K562 (cell line): ENCODE data around the gene ADARB2. TPM values are rescaled to one million over a fixed set of nuclear protein-coding genes. Genes with fewer than 3 reads are reported as not detected.

Experiments used
- ATAC-seq: fragments of 200-7000 bp; cut with Tn5 transposase; 3 replicates; pipeline ENCODE4 v1.9.1; 2020; ENCODE audit warnings: moderate library complexity
- BruUV-seq: library from RNA; stranded (reverse); fragments of 400-500 nt; replicated peaks from 2 replicates; lab custom pipeline; 2021; lab: Mats Ljungman, UMichigan
- CTCF ChIA-PET: fragments of 300-600 bp; formaldehyde crosslinking; extraction: SDS; loops from one replicate; lab custom pipeline; 2021; ENCODE audit warnings: low intra/inter-chr PET ratio; lab: Yijun Ruan, JAX
- POLR2A ChIA-PET: fragments of 300-600, 350-650 bp; sonication (Branson Sonifier 250); formaldehyde crosslinking; extraction: SDS; loops from one replicate; lab custom pipeline; 2021; ENCODE audit warnings: antibody characterized with exemption, inconsistent platforms; lab: Yijun Ruan, JAX
- DNase-seq, 4 experiments: peaks; one replicate each; pipeline versions ENCODE4 v3.0.0 to v3.0.0-alpha.2; 2011 to 2018; ENCODE audit warnings: low spot score in 3 of 4, mixed read lengths in 3 of 4; ENCODE audit errors: extremely low read depth in 1 of 4
- FAIRE-seq: peaks from 2 replicates; lab custom pipeline; 2011; peaks lifted over from hg19 to GRCh38; lab: Jason Lieb, UNC
- H2AFZ ChIP-seq: 2 replicates; pipeline ENCODE4 v1.6.0; 2011; ENCODE audit warnings: low read depth, low read length, control low read depth, inconsistent platforms
- H3K27ac ChIP-seq: fragments of 200-600 bp; 3 replicates; pipeline ENCODE4 v1.8.0; 2011; ENCODE audit warnings: low read depth, mild to moderate bottlenecking, control low read depth, inconsistent platforms, low read length, moderate library complexity, mixed read lengths; ENCODE audit errors: extremely low read depth
- H3K27me3 ChIP-seq, 2 experiments: fragments of 300-600 bp in 1 of 2; 2 replicates in 1 of 2; 3 replicates in 1 of 2; pipeline versions ENCODE4 v1.6.0 to v1.8.0; 2011; ENCODE audit warnings: inconsistent platforms in 2 of 2, low read length in 2 of 2, mild to moderate bottlenecking in 1 of 2, mixed read lengths in 1 of 2, moderate library complexity in 1 of 2; ENCODE audit not compliant: control insufficient read depth in 2 of 2, insufficient read depth in 2 of 2
- H3K36me3 ChIP-seq: fragments of 300-600 bp; 3 replicates; pipeline ENCODE4 v1.8.0; 2011; ENCODE audit warnings: mild to moderate bottlenecking, low read length, inconsistent platforms; ENCODE audit not compliant: control insufficient read depth, insufficient read depth
- H3K4me1 ChIP-seq, 2 experiments: fragments of 200-600 bp in 1 of 2; replicated peaks in 1 of 2; 2 replicates in 1 of 2; 3 replicates in 1 of 2; pipeline versions ENCODE4 v1.5.1 to v1.8.0; 2011; ENCODE audit warnings: inconsistent platforms in 2 of 2, low read length in 2 of 2, mild to moderate bottlenecking in 1 of 2, mixed read lengths in 1 of 2, moderate library complexity in 1 of 2; ENCODE audit not compliant: control insufficient read depth in 2 of 2, insufficient read depth in 2 of 2
- H3K4me2 ChIP-seq: 2 replicates; pipeline ENCODE4 v1.6.1; 2011; ENCODE audit warnings: low read length, control low read depth, inconsistent platforms, mixed read lengths; ENCODE audit not compliant: insufficient read depth
- H3K4me3 ChIP-seq: fragments of 200-600 bp; sonication (generic), shearing (Covaris generic); 2 replicates; pipeline ENCODE4 v1.5.1; 2016; ENCODE audit warnings: control low read depth, inconsistent platforms
- H3K79me2 ChIP-seq: fragments of 200-600 bp; 3 replicates; pipeline ENCODE4 v1.8.0; 2011; ENCODE audit warnings: low read length, inconsistent platforms; ENCODE audit not compliant: control insufficient read depth, insufficient read depth
- H3K9ac ChIP-seq, 2 experiments: 2 replicates each; pipeline versions ENCODE4 v1.6.0 to v1.6.1; 2011; ENCODE audit warnings: low read depth in 2 of 2, low read length in 2 of 2, control low read depth in 1 of 2, inconsistent platforms in 1 of 2, mild to moderate bottlenecking in 1 of 2, mixed read lengths in 1 of 2; ENCODE audit not compliant: insufficient read depth in 1 of 2
- H3K9me1 ChIP-seq: one replicate; pipeline ENCODE4 v1.6.0; 2011; ENCODE audit warnings: inconsistent platforms, mild to moderate bottlenecking, low read length, moderate library complexity; ENCODE audit not compliant: control insufficient read depth, insufficient read depth
- H3K9me3 ChIP-seq: replicated peaks from 2 replicates; pipeline ENCODE4 v1.5.1; 2011; ENCODE audit warnings: low read depth, low read length, inconsistent platforms; ENCODE audit not compliant: control insufficient read depth, insufficient read depth
- H4K20me1 ChIP-seq: replicated peaks from 2 replicates; pipeline ENCODE4 v1.6.1; 2011; ENCODE audit warnings: low read length, inconsistent platforms, mixed read lengths; ENCODE audit not compliant: control insufficient read depth, insufficient read depth
- BRCA1 ChIP-seq, 2 experiments: fragments of 450-650 bp in 1 of 2; sonication (generic) in 1 of 2; formaldehyde crosslinking in 1 of 2; IDR thresholded peaks; 2 replicates each; pipeline versions ENCODE4 v1.5.0 to v1.6.1; 2017 to 2020; ENCODE audit warnings: mild to moderate bottlenecking in 1 of 2, missing genetic modification reagents in 1 of 2
- CHD1 ChIP-seq: fragments of 200-600 bp; sonication (generic); IDR thresholded peaks from one replicate; pipeline ENCODE4 v1.6.1; 2012; ENCODE audit warnings: mild to moderate bottlenecking, moderate library complexity, low read length, inconsistent platforms
- ETV5 ChIP-seq: sonication (generic); formaldehyde crosslinking; IDR thresholded peaks from 2 replicates; pipeline ENCODE4 v1.4.0; 2020; ENCODE audit warnings: low read depth, mild to moderate bottlenecking, missing genetic modification reagents
- RBBP5 ChIP-seq: fragments of 200-600 bp; sonication (generic); IDR thresholded peaks from 2 replicates; pipeline ENCODE4 v1.6.1; 2012; ENCODE audit warnings: borderline replicate concordance, mild to moderate bottlenecking, low read length, control low read depth, inconsistent platforms; ENCODE audit not compliant: insufficient read depth, poor library complexity, severe bottlenecking
- STAG1 ChIP-seq: sonication (generic); formaldehyde crosslinking; IDR thresholded peaks from 2 replicates; pipeline ENCODE4 v1.5.0; 2020; ENCODE audit warnings: missing genetic modification reagents, borderline replicate concordance
- TAF1 ChIP-seq: IDR thresholded peaks from 2 replicates; pipeline ENCODE4 v1.6.1; 2011; ENCODE audit warnings: mild to moderate bottlenecking, low read length, moderate library complexity; ENCODE audit not compliant: insufficient read depth, control insufficient read depth, severe bottlenecking; ENCODE audit errors: extremely low read depth
- TEAD1 ChIP-seq, 2 experiments: fragments of 450-650 bp in 1 of 2; sonication (generic) in 1 of 2; formaldehyde crosslinking; IDR thresholded peaks; 2 replicates each; pipeline versions ENCODE4 v1.4.0 to v1.8.0; 2020 to 2022; ENCODE audit warnings: mild to moderate bottlenecking in 2 of 2, missing genetic modification reagents in 1 of 2
- ZNF354B ChIP-seq: fragments of 250-450 bp; sonication (Bioruptor Pico); IDR thresholded peaks from 2 replicates; pipeline ENCODE4 v1.4.0; 2020
- ZNF644 ChIP-seq: fragments of 200-800 bp; sonication (Bioruptor generic); IDR thresholded peaks from 2 replicates; pipeline ENCODE4 v1.6.1; 2016; ENCODE audit warnings: low read depth, missing genetic modification characterization, missing compliant biosample characterization
- ZNF830 ChIP-seq: fragments of 250-450 bp; sonication (Bioruptor Pico); IDR thresholded peaks from 2 replicates; pipeline ENCODE4 v1.5.0; 2021; ENCODE audit warnings: mild to moderate bottlenecking
- WGBS: fragments of 100-300 bp; shearing (Covaris generic); methylation state at CpG from one replicate; pipeline ENCODE4 v1.1.6; 2016; ENCODE audit warnings: low coverage, mixed read lengths; ENCODE audit not compliant: insufficient coverage; ENCODE audit errors: missing lambda C conversion rate; 5-methylcytosine and 5-hydroxymethylcytosine counted together
- in situ Hi-C: fragments of 300-500 bp; cut with MboI; formaldehyde crosslinking; loops from 4 replicates; pipeline ENCODE4 v1.15.0; 2018; ENCODE audit warnings: inconsistent platforms, mixed read lengths
- intact Hi-C: fragments of 100-400 bp; cut with micrococcal nuclease; formaldehyde crosslinking; loops from 2 replicates; pipeline ENCODE4 v1.14.2; 2022
- polyA plus RNA-seq, 8 experiments: library from polyadenylated mRNA; depleted of rRNA in 4 of 8; stranded (reverse) in 5 of 8; unstranded in 3 of 8; fragments of >200 nt; fragmentation: Nextera tagmentation in 2 of 8; fragmentation: Illumina TruSeq in 1 of 8; extraction: Ambion mirVana in 2 of 8; extraction: Trizol in 1 of 8; gene quantifications; 2 replicates each; pipeline versions ENCODE4 v1.2.1 to v1.2.3, GENCODE V29; 2011 to 2014; ENCODE audit warnings: inconsistent platforms in 1 of 8, missing spikeins in 1 of 8
- total RNA-seq, 7 experiments: library from RNA; depleted of rRNA in 6 of 7; stranded (reverse); fragments of >200 nt in 6 of 7; fragmentation: Illumina TruSeq in 2 of 7; extraction: Trizol in 2 of 7; gene quantifications; 2 replicates each; pipeline versions ENCODE4 v1.2.1 to v1.2.3, GENCODE V29; 2011 to 2021; ENCODE audit warnings: low replicate concordance in 1 of 7

The ADARB2 gene
- total and polyA plus RNA-seq, 9 of the 15 experiments (the other 6 are each of a cell fraction or from before 2014, with no cell fraction given): not detected

DNA sequence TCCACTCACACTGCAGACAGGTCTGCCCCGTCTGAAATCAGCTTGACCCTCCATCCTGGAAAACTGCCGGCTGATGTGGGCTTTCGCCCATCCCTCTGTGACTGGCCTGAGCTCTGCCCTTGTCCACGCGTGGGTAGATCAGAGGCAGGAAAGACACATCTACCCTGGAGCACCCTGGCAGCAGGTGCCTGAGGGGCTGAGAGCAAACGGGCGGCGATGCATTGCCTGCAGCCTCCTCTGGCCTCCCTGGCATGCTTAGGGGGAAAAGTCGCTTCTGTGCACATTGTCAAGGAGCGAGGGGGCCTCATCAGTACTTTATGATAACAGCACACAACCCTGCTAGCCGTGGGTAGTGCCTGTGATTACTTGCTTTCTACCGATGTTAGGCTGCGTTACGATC lies 109.4 kb downstream of the ADARB2 start:
- no peak overlapping the region for H3K4me2 ChIP-seq
- H3K27ac ChIP-seq: no peak overlapping the region
- intact Hi-C loops: no loop called here
- no peak overlapping the region for H2AFZ ChIP-seq
- H4K20me1 ChIP-seq: no peaks in the 10 kb centered on the region; the same call in 1 of the 2 replicates
- TF ChIP-seq STAG1 (CRISPR knock-in tag) (no peak), ZNF644 (tag) (no peak), CHD1 (no peak), RBBP5 (no peak), TEAD1 (CRISPR knock-in tag; IDR thresholded peaks at IDR 0.05) (no peak), ETV5 (CRISPR knock-in tag) (no peak), BRCA1 (IDR thresholded peaks at IDR 0.05) (no peak), BRCA1 (CRISPR knock-in tag; IDR thresholded peaks at IDR 0.05) (no peak), ZNF354B (CRISPR knock-in tag) (no peak), TAF1 (no peak), ZNF830 (CRISPR knock-in tag) (no peak)
- ChIA-PET CTCF (no interaction called here), POLR2A (no interaction called here)
- no peak for FAIRE-seq
- no peaks in the 10 kb centered on the region for H3K79me2 ChIP-seq
- under 1% methylated on average over 12 of the region's 14 CpGs for WGBS
- H3K36me3 ChIP-seq: no peaks in the 10 kb centered on the region
- H3K27me3 ChIP-seq: peaks cover 9 to 55% of the 10 kb centered on the region in 2 experiments
- H3K9me1 ChIP-seq: no peaks in the 10 kb centered on the region
- BruUV-seq: no TSS peak
- in situ Hi-C loops: no loop called here
- ATAC-seq: no peak
- no peak for DNase-seq
- H3K9ac ChIP-seq: no peak overlapping the region
- H3K9me3 ChIP-seq: no peaks in the 10 kb centered on the region
- H3K4me3 ChIP-seq: no peak overlapping the region
- H3K4me1 ChIP-seq: no peaks in the 10 kb centered on the region
